PFSK-1 (cell line): ENCODE data around the gene IGFLR1.
A peak's percentile ranks its signal among the peaks of the same experiment; 100 is the strongest.

Experiments
- FOXP2 ChIP-seq: optimal IDR thresholded peaks from 2 replicates; pipeline ENCODE3; 2011; ENCODE audit warnings: borderline replicate concordance, control low read depth, inconsistent platforms; ENCODE audit not compliant: insufficient read depth; ENCODE audit errors: extremely low read length, extremely low read depth
- POLR2AphosphoS5 ChIP-seq: IDR thresholded peaks from 2 replicates; pipeline ENCODE4 v1.6.1; 2012; ENCODE audit warnings: low read depth, mild to moderate bottlenecking, control low read depth, low read length, moderate library complexity
- SIN3A ChIP-seq: IDR thresholded peaks from 2 replicates; pipeline ENCODE4 v1.6.1; 2012; ENCODE audit warnings: mild to moderate bottlenecking, low read length, moderate library complexity, borderline replicate concordance; ENCODE audit not compliant: insufficient read depth
- TAF1 ChIP-seq: IDR thresholded peaks from 2 replicates; pipeline ENCODE4 v1.6.1; 2012; ENCODE audit warnings: low read length, control low read depth, borderline replicate concordance; ENCODE audit not compliant: insufficient read depth
- TF ChIP-seq, protein P1 (sequence below), 2 experiments: IDR thresholded peaks; 2 replicates each; pipeline versions ENCODE4 v1.6.1 to v1.8.0; 2011 to 2012; ENCODE audit warnings: low read depth in 2 of 2, low read length in 2 of 2, control low read depth in 1 of 2, inconsistent platforms in 1 of 2, mild to moderate bottlenecking in 1 of 2, moderate library complexity in 1 of 2; ENCODE audit not compliant: insufficient read depth in 1 of 2

DNA sequence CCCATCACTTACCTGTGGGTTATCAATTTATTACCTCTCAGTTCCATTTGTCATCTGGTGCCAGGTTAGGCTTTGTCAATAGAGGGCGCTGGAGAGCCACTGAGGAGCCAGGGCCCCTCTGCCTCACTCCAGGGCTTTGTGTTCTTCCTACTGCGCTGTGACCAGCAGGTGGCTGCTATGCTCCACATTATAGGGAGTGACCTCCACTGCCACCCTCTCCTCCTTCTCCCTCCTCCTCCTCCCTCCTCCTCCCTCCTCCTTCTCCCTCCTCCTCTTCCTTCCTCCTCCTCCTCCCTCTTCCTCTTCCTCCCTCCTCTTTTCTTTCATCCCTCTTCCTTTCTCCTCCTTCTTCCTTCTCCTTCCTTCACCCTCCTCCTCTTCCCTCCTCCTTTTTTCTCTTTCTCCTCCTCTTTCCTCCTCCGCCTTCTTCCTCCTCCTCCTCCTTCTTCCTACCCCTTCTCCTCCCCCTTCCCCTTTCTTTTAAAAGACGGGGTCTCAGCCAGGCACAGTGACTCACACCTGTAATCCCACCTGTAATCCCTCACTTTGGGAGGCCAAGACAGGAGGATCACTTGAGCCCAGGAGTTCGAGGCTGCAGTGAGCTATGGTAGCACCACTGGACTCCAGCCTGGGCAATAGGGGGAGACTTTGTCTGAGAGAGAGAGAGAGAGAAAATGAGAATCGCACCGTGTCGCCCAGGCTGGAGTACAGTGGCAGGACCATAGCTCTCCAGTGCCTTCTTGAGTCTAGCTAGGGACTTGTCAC is 48.2 kb downstream of the IGFLR1 start:
- TF ChIP-seq SIN3A (no peak), POLR2AphosphoS5 (no peak), TAF1 (no peak), FOXP2 (peak; percentile 42)
- TF ChIP-seq, protein P1, sequence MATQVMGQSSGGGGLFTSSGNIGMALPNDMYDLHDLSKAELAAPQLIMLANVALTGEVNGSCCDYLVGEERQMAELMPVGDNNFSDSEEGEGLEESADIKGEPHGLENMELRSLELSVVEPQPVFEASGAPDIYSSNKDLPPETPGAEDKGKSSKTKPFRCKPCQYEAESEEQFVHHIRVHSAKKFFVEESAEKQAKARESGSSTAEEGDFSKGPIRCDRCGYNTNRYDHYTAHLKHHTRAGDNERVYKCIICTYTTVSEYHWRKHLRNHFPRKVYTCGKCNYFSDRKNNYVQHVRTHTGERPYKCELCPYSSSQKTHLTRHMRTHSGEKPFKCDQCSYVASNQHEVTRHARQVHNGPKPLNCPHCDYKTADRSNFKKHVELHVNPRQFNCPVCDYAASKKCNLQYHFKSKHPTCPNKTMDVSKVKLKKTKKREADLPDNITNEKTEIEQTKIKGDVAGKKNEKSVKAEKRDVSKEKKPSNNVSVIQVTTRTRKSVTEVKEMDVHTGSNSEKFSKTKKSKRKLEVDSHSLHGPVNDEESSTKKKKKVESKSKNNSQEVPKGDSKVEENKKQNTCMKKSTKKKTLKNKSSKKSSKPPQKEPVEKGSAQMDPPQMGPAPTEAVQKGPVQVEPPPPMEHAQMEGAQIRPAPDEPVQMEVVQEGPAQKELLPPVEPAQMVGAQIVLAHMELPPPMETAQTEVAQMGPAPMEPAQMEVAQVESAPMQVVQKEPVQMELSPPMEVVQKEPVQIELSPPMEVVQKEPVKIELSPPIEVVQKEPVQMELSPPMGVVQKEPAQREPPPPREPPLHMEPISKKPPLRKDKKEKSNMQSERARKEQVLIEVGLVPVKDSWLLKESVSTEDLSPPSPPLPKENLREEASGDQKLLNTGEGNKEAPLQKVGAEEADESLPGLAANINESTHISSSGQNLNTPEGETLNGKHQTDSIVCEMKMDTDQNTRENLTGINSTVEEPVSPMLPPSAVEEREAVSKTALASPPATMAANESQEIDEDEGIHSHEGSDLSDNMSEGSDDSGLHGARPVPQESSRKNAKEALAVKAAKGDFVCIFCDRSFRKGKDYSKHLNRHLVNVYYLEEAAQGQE (IDR thresholded peaks at IDR 0.05; ENCODE audit: insufficient read depth in 1 of 2, low read depth in 2 of 2, low read length in 2 of 2), result peak in 1 of 2 experiments; percentile 47; a peak in 1 of 4 replicates
